ENCODE measurements around the gene GRIK3.

Gene GRIK3

GRCh38 chr1:37068897-37069296 is 34.6 kb upstream of the GRIK3 start:
- no peak for FAIRE-seq
- no peak for DNase-seq (ENCODE audit: insufficient read length)
- no peak for TF ChIP-seq TAF1 (IDR thresholded peaks at IDR 0.05; ENCODE audit: borderline replicate concordance, low read depth, low read length)
- no peak for TF ChIP-seq POLR2A (IDR thresholded peaks at IDR 0.05; ENCODE audit: low read depth, low read length)
- TF ChIP-seq POLR2AphosphoS5 (IDR thresholded peaks at IDR 0.05; ENCODE audit: low read depth, low read length), result no peak

GRCh38 chr1:37068260-37068659 is 33.9 kb upstream of the GRIK3 start:
- TF ChIP-seq TAF1 (IDR thresholded peaks at IDR 0.05; ENCODE audit: borderline replicate concordance, low read depth, low read length), result no peak
- TF ChIP-seq POLR2A (IDR thresholded peaks at IDR 0.05; ENCODE audit: low read depth, low read length), result no peak
- no peak for TF ChIP-seq POLR2AphosphoS5 (IDR thresholded peaks at IDR 0.05; ENCODE audit: low read depth, low read length)
- DNase-seq (ENCODE audit: insufficient read length) (no peak), FAIRE-seq (no peak)

DNA sequence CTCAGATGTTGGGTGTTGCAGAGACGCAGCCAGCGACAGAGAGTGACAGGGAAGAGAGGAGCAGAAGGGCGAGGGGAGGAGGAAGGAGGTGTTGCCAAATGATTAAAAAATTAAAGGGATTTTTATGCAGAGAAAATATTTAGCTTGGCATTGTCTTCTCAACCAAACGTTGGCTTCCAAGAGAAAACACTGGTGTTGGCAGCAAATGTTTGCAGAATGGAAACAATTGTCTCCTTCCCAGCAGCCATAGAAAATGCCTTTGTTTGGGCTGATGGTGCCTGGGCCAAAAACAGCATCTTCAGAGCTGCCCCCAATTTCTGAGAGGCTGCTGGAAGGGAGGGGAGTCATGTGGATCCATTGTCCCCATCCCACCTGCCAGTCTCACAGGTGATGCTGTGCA is 29.7 kb upstream of the GRIK3 start:
- DNase-seq (ENCODE audit: insufficient read length) (no peak), FAIRE-seq (no peak)
- TF ChIP-seq POLR2AphosphoS5 (IDR thresholded peaks at IDR 0.05; ENCODE audit: low read depth, low read length), result no peak
- TF ChIP-seq TAF1 (IDR thresholded peaks at IDR 0.05; ENCODE audit: borderline replicate concordance, low read depth, low read length), result no peak
- TF ChIP-seq POLR2A (IDR thresholded peaks at IDR 0.05; ENCODE audit: low read depth, low read length), result no peak

DNA sequence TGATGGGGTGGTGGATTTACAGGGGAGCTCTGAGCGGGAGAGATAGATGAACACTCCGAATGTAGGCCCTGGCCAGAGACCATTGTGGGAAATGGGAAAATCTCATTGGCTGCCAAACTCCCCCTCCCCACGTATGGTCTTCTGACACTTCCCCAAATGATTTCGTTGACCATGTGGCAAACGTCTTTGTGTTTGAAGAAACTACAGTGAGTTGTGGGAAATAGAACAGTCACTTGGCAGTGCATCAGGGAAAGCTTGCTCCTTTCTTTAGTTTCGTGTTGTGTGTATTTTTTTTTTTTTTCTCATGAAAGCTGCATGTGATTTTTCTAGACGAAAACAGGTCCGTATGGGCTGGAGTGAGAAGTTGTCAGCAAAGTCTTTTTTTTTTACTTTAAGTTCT is 25.0 kb upstream of the GRIK3 start:
- DNase-seq (ENCODE audit: insufficient read length) (no peak), FAIRE-seq (no peak)
- no peak for TF ChIP-seq TAF1 (IDR thresholded peaks at IDR 0.05; ENCODE audit: borderline replicate concordance, low read depth, low read length)
- TF ChIP-seq POLR2A (IDR thresholded peaks at IDR 0.05; ENCODE audit: low read depth, low read length), result no peak
- no peak for TF ChIP-seq POLR2AphosphoS5 (IDR thresholded peaks at IDR 0.05; ENCODE audit: low read depth, low read length)

GRCh38 chr1:37058424-37058988 is 24.2 kb upstream of the GRIK3 start:
- FAIRE-seq (no peak), DNase-seq (ENCODE audit: insufficient read length) (no peak)
- TF ChIP-seq POLR2AphosphoS5 (IDR thresholded peaks at IDR 0.05; ENCODE audit: low read depth, low read length), result no peak
- no peak for TF ChIP-seq POLR2A (IDR thresholded peaks at IDR 0.05; ENCODE audit: low read depth, low read length)
- TF ChIP-seq TAF1 (IDR thresholded peaks at IDR 0.05; ENCODE audit: borderline replicate concordance, low read depth, low read length), result no peak

GRCh38 chr1:37056325-37056724 is 22.0 kb upstream of the GRIK3 start:
- no peak for DNase-seq (ENCODE audit: insufficient read length)
- no peak for FAIRE-seq
- TF ChIP-seq POLR2AphosphoS5 (IDR thresholded peaks at IDR 0.05; ENCODE audit: low read depth, low read length), result no peak
- TF ChIP-seq POLR2A (IDR thresholded peaks at IDR 0.05; ENCODE audit: low read depth, low read length), result no peak
- TF ChIP-seq TAF1 (IDR thresholded peaks at IDR 0.05; ENCODE audit: borderline replicate concordance, low read depth, low read length), result no peak

DNA sequence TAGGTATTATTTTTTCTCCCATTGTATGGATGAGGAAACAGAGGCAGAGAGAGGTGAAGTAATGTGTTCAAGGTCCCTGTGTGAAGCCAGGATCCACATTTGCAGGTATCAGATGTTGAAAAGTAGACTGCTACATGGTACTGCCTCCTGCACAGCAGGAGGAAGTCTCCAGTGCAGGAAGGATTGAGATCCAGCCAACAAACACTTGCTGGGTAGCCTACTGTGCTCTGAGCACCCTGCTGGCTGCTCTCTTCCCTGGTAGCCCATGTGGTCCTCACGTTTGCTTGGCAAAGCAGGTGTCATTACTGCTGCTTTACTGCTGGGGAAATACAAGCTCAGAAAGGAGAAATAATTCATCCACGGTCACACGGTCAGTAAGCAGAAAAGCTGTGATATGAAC is 21.3 kb upstream of the GRIK3 start:
- TF ChIP-seq POLR2A (IDR thresholded peaks at IDR 0.05; ENCODE audit: low read depth, low read length) (no peak), POLR2AphosphoS5 (IDR thresholded peaks at IDR 0.05; ENCODE audit: low read depth, low read length) (no peak), TAF1 (IDR thresholded peaks at IDR 0.05; ENCODE audit: borderline replicate concordance, low read depth, low read length) (no peak)
- no peak for FAIRE-seq
- no peak for DNase-seq (ENCODE audit: insufficient read length)

DNA sequence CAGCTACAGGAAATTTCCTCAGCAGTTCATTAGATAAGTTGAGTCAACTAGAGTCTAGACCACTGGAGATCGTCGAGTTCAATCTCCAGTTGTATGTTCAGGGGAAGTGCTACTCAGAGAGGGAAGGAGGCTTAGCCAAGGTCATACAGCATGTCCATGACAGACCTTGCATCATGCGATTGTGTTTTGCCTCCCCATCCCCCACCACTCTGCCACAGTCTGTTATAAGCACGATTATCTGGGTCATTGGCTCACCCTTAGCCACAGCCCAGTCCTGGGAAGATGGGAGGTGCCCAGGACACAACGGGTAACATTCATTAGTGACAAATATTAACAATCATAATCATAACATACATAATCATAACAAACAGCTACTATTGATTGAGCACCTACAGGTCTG is 18.9 kb upstream of the GRIK3 start:
- DNase-seq (ENCODE audit: insufficient read length) (no peak), FAIRE-seq (no peak)
- TF ChIP-seq POLR2AphosphoS5 (IDR thresholded peaks at IDR 0.05; ENCODE audit: low read depth, low read length) (no peak), TAF1 (IDR thresholded peaks at IDR 0.05; ENCODE audit: borderline replicate concordance, low read depth, low read length) (no peak), POLR2A (IDR thresholded peaks at IDR 0.05; ENCODE audit: low read depth, low read length) (no peak)

DNA sequence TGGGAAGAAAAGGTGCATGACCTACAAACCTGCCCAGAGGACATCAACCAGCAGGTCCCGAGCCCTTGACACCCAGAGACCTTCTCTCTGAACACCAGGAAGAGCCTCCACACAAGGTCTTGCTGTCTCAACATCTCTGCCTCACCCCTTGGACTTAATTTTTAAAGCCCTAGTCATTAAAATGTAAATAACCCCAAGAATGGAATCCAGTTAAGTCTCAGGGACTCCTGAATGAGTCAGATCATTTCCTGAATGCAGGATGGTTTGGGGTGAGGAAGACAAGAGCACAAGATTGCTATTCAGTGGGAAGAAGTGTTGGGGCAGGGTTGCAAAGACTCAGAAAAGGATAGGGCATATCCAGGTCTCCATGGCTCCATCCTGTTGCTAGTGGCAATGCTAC is 17.8 kb upstream of the GRIK3 start:
- TF ChIP-seq POLR2AphosphoS5 (IDR thresholded peaks at IDR 0.05; ENCODE audit: low read depth, low read length), result no peak
- TF ChIP-seq POLR2A (IDR thresholded peaks at IDR 0.05; ENCODE audit: low read depth, low read length), result no peak
- no peak for TF ChIP-seq TAF1 (IDR thresholded peaks at IDR 0.05; ENCODE audit: borderline replicate concordance, low read depth, low read length)
- DNase-seq (ENCODE audit: insufficient read length) (no peak), FAIRE-seq (no peak)

DNA sequence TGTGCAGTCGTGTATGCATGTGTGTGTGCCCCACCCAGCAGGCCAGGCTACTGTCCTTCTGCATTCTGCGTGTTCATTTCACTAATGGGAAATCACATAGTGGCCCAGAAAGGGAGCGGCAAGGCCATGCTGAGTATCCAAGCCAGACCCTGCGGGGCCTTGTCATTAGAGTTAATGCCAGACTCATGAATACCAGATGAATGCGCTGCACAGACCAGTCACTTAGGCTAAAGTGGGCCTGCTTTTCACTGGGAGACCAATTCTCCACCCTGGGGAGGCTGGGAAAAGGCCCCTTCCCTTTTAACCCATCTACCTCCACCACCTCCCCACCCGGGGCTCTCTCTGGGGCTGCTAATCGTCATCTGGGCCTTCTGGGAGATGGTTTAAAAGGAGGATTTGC is 17.0 kb upstream of the GRIK3 start:
- DNase-seq (ENCODE audit: insufficient read length), result no peak
- no peak for FAIRE-seq
- no peak for TF ChIP-seq POLR2AphosphoS5 (IDR thresholded peaks at IDR 0.05; ENCODE audit: low read depth, low read length)
- no peak for TF ChIP-seq POLR2A (IDR thresholded peaks at IDR 0.05; ENCODE audit: low read depth, low read length)
- TF ChIP-seq TAF1 (IDR thresholded peaks at IDR 0.05; ENCODE audit: borderline replicate concordance, low read depth, low read length), result no peak

- no peak for TF ChIP-seq POLR2A (IDR thresholded peaks at IDR 0.05; ENCODE audit: low read depth, low read length)
- TF ChIP-seq POLR2AphosphoS5 (IDR thresholded peaks at IDR 0.05; ENCODE audit: low read depth, low read length), result no peak
- no peak for TF ChIP-seq TAF1 (IDR thresholded peaks at IDR 0.05; ENCODE audit: borderline replicate concordance, low read depth, low read length)
- FAIRE-seq, result no peak
- DNase-seq (ENCODE audit: insufficient read length), result no peak
Observed at GRCh38 chr1:37047542-37047941, 13.2 kb upstream of the GRIK3 start.

GRCh38 chr1:37043101-37043500 is 8.8 kb upstream of the GRIK3 start:
- FAIRE-seq (no peak), DNase-seq (ENCODE audit: insufficient read length) (no peak)
- TF ChIP-seq POLR2A (IDR thresholded peaks at IDR 0.05; ENCODE audit: low read depth, low read length) (no peak), POLR2AphosphoS5 (IDR thresholded peaks at IDR 0.05; ENCODE audit: low read depth, low read length) (no peak), TAF1 (IDR thresholded peaks at IDR 0.05; ENCODE audit: borderline replicate concordance, low read depth, low read length) (no peak)

Data from GM12892 (cell line).